Measurements from ENCODE around the gene NDUFAF7.
"Not testable (repeated sequence)": the region's sequence is repeated elsewhere in the genome, so short reads cannot be mapped to it uniquely, and the experiment has no call there.

Gene NDUFAF7

DNA sequence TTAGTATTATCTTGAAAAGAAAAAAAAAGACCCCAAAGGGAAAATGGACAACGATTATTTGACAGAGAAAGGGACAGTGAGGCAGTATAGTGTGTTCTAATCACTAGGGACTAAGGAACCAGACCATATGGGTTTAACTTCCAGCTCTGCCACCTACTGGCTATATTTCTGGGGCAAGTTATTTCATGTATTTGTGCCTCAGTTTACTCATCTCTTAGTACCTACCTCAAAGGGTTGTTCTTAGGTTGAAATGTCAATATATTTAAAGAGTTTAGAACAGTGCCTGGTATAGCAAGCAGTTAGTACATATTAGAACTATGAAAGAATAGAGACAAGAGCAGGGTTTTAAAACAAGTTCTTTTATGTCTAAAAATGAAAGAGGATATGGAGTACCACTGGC lies 50.5 kb downstream of the NDUFAF7 start:
- no peak for DNase-seq (ENCODE audit: low read depth in 1 of 2, low spot score in 1 of 2)

- DNase-seq (ENCODE audit: low read depth in 1 of 2, low spot score in 1 of 2): no peak
These were observed 51.3 kb downstream of the NDUFAF7 start for GRCh38 chr2:37282746-37283145.

DNA sequence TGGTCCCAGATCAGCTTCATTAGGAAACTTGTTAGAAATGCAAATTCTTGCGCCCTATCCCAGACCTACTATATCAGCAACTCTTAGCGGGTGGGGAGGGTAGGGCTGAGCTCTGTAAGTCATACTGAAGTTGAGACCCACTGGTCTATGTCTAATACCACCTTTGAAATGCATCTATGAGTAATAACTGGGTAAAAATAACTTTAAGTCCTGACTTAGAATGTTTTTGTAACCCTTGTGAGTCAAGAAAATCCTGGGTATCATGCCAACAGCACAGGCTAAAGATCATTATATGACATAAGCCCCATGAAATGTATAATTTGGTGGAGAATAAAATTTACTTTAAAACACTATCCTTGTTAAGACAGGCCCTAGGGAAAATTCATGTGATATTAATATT lies 51.7 kb downstream of the NDUFAF7 start:
- DNase-seq (ENCODE audit: low read depth in 1 of 2, low spot score in 1 of 2): no peak

- no peak for DNase-seq (ENCODE audit: low read depth in 1 of 2, low spot score in 1 of 2)
These were observed 52.9 kb downstream of the NDUFAF7 start for GRCh38 chr2:37284381-37284780.

GRCh38 chr2:37287966-37288365 lies 56.5 kb downstream of the NDUFAF7 start:
- no peak for DNase-seq (ENCODE audit: low read depth in 1 of 2, low spot score in 1 of 2)

GRCh38 chr2:37291680-37292079 lies 60.2 kb downstream of the NDUFAF7 start:
- no peak for DNase-seq (ENCODE audit: low read depth in 1 of 2, low spot score in 1 of 2)

DNA sequence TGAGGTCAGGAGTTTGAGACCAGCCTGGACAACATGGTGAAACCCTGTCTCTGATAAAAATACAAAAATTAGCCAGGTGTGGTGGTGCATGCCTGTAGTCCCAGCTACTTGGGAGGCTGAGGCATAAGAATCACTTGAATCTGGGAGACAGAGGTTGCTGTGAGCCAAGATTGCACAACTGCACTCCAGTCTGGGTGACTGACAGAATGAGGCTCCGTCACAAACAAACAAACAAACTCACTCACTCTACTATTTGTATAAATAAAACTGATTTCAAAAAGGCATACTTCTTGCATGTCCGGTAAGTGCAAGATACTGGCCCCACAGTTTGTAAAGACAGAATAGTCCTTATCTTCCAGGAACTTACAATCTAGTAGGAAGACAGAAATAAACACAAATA lies 63.4 kb downstream of the NDUFAF7 start:
- not testable (repeated sequence) for DNase-seq (ENCODE audit: low read depth in 1 of 2, low spot score in 1 of 2)

GRCh38 chr2:37295469-37296073 lies 64.1 kb downstream of the NDUFAF7 start:
- DNase-seq (ENCODE audit: low read depth in 1 of 2, low spot score in 1 of 2): no peak

DNA sequence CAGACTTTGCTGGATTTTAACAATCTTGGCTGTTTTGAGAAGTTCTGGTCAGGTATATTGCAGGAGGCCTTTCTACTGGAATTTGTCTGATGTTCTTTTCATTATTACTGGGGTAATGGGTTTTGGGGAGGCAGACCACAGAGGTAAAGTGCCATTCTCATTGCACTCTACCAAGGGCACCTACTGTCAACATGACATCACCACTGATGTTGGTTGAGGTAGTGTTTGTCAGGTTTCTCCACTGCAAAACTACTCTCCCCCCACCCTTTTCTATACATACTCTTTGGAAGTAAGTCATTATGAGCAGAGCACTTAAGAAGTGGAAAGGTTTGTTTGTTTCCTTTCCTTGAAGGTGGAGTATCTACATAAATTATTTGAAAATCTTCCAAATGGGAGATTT lies 66.2 kb downstream of the NDUFAF7 start:
- no peak for DNase-seq (ENCODE audit: low read depth in 1 of 2, low spot score in 1 of 2)

Measured in stimulated activated CD4-positive, alpha-beta T cell treated with anti-CD3 and anti-CD28 coated beads, Interleukin-15, amount 100 ng/mL, for 1 hour (primary cell).